GM18951 (cell line): ENCODE measurements around the gene FBXO34.

Experiments used
- POLR2A ChIP-seq: IDR thresholded peaks from 4 replicates; pipeline ENCODE4 v1.6.1; 2011; ENCODE audit warnings: mild to moderate bottlenecking; ENCODE audit not compliant: insufficient read length, insufficient read depth; ENCODE audit errors: extremely low read depth
- in situ Hi-C: fragments of 300-500 bp; cut with MboI; formaldehyde crosslinking; loops from one replicate; pipeline ENCODE4 v1.12.0; 2022; ENCODE audit warnings: low sequenced_read_pairs, mixed read lengths, inconsistent platforms; ENCODE audit not compliant: unreplicated experiment

FBXO34 gene

DNA sequence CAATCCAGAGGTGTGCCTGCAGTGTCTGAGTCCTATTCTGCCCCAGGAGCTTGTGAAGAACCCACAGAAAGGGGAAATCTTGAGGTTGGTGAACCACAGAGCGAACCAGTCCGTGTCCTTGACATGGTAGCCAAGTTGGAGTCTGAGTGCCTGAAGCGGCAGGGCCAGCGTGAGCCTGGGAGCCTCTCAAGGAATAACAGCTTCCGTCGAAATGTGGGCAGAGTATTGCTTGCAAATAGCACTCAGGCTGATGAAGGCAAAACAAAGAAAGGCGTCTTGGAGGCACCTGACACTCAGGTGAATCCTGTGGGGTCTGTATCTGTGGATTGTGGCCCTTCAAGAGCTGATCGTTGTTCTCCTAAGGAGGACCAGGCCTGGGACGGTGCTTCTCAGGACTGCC is 79.9 kb downstream of the FBXO34 start:
- TF ChIP-seq POLR2A, result no peak
- in situ Hi-C loops, result loop anchor here (10.0 kb wide), 1 partner anchor 106 kb away; no protein-coding TSS in a partner anchor

DNA sequence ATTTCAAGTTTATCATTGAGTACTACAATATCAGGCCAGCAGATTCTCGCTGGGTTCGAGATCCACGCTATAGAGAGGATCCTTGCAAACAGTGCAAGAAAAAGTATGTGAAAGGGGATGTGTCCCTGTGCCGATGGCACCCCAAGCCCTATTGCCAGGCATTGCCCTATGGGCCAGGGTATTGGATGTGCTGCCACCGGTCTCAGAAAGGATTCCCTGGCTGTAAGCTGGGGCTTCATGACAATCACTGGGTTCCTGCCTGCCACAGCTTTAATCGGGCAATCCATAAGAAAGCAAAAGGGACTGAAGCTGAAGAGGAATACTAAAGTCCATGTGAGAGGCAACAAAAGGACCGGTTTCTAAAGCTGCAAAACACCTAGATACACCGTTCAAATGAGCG is 81.0 kb downstream of the FBXO34 start:
- no peak for TF ChIP-seq POLR2A
- in situ Hi-C loops, result loop anchor here (10.0 kb wide), 1 partner anchor 107 kb away; no protein-coding TSS in a partner anchor

GRCh38 chr14:55353686-55354467 is 82.7 kb downstream of the FBXO34 start:
- TF ChIP-seq POLR2A, result no peak
- in situ Hi-C loops, result loop anchor here (10.0 kb wide), 1 partner anchor 109 kb away; no protein-coding TSS in a partner anchor

GRCh38 chr14:55354500-55354899 is 83.3 kb downstream of the FBXO34 start:
- in situ Hi-C loops, result loop anchor here (10.0 kb wide), 1 partner anchor 110 kb away; no protein-coding TSS in a partner anchor
- TF ChIP-seq POLR2A, result no peak

DNA sequence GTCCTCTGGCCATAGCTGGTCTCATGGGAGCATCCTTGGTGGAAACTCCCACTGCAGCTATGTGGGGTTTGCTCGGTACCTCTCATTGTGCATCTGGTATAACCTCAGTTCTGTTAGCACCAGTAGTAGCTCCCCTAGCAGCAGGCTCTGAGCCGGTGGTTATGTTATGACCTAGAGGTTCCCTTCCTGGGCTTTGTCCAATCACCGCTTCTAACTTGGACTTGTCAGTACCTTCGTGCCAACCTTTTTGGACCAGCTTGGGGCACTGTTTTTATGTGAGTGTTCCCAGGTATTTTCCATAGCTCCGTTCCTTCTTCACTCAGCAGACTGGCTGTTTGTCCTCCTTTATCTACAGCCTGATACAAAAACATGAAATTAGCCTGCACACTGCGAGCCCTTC is 84.7 kb downstream of the FBXO34 start:
- no peak for TF ChIP-seq POLR2A
- in situ Hi-C loops, result loop anchor here (10.0 kb wide), 1 partner anchor 111 kb away; no protein-coding TSS in a partner anchor

GRCh38 chr14:55356913-55357312 is 85.7 kb downstream of the FBXO34 start:
- TF ChIP-seq POLR2A, result no peak
- in situ Hi-C loops, result loop anchor here (10.0 kb wide), 1 partner anchor 112 kb away; no protein-coding TSS in a partner anchor

- no peak for TF ChIP-seq POLR2A
- in situ Hi-C loops, result loop anchor here (10.0 kb wide), 1 partner anchor 115 kb away; no protein-coding TSS in a partner anchor
These were observed 88.1 kb downstream of the FBXO34 start for GRCh38 chr14:55359307-55359706.

- no peak for TF ChIP-seq POLR2A
- in situ Hi-C loops, result no loop called here
These were observed 90.0 kb downstream of the FBXO34 start for GRCh38 chr14:55361190-55361589.

GRCh38 chr14:55366271-55366670 is 95.0 kb downstream of the FBXO34 start:
- in situ Hi-C loops, result no loop called here
- TF ChIP-seq POLR2A, result no peak

DNA sequence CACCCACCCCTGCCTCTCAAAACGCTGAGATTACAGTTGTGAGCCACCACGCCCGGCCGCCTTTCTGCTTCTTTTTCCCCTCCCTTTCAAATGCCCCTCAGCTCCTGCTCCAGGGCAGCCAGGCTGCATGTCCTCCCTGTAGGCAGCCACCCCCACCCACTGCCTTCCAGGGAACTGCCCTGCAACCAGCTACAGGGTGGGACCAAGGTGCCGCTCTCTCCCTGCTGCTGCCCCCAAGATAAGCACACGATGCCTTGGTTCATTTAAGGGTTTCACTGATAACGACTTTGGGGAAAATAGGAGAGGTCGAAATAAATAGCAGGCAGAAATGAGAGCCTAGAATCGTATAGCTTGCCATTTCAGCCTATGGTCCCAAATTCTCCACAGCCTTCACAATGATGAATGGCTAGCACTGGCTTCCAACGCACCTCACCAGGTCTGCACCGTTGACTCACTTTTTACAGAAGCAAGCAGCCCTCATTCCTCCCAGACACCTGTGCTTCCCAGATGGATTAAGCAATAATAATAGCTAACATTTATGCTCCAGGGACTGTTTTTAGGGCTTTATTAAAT is 99.7 kb downstream of the FBXO34 start:
- TF ChIP-seq POLR2A, result no peak
- in situ Hi-C loops, result no loop called here

DNA sequence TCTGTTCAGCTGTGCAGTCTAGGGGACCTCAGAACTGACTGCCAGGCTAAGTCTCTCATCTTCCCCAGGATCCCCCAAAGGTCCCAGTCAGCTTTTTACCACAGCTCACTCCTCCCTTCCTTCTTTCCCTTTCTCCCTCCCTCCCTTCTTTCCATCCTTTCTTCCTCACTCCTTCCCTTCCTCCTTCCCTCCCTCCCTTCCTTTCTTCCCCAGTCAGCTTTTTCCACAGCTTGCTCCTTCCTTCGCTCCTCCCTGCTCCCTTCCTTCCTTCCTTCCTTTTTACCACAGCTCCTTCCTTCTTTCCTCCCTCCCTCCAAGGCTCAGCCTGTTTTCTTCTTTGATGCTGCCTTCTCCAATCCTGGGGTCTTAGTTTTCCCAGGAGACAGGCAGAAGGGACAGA is 101.2 kb downstream of the FBXO34 start:
- TF ChIP-seq POLR2A, result no peak
- in situ Hi-C loops, result no loop called here

DNA sequence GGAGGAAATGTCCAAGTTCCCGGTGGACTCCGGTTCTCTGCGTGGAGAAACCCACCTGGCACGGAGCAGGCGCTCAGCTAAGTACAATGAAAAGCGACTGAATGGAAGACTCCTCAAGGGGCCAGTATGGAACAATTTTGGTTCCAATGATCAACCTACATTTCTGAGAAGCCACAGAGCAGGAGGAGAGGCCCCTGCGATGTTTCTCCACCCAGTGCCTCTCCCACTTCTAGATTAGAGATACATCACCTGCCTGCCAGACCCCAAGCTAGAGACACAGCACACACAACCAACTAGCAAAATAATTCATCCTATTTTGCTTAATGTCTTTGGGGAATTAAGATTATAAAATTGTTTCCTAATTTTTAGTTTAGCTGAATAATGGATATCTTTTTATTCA is 101.6 kb downstream of the FBXO34 start:
- TF ChIP-seq POLR2A, result no peak
- in situ Hi-C loops, result no loop called here

- in situ Hi-C loops, result no loop called here
- no peak for TF ChIP-seq POLR2A
These were observed 102.8 kb downstream of the FBXO34 start for GRCh38 chr14:55373784-55374705.
